OCI-LY1 (cell line): ENCODE measurements around the gene IL20.

ENCODE experiments used
- CTCF ChIP-seq: fragments of 200-600 bp; sonication (generic), shearing (Covaris generic); IDR thresholded peaks from 2 replicates; pipeline ENCODE4 v1.5.1; 2017; ENCODE audit warnings: mild to moderate bottlenecking, antibody characterized with exemption, low read length, moderate library complexity, mixed read lengths
- EZH2 ChIP-seq: fragments of 200-600 bp; sonication (generic), shearing (Covaris generic); IDR thresholded peaks from 2 replicates; pipeline ENCODE4 v1.8.0; 2017; ENCODE audit warnings: borderline replicate concordance, mixed run types, mild to moderate bottlenecking, antibody characterized with exemption, low read length, moderate library complexity, mixed read lengths

GRCh38 chr1:206831650-206832049, 33.8 kb upstream of the IL20 start:
- TF ChIP-seq CTCF: no peak
- TF ChIP-seq EZH2: no peak
